Stimulated activated CD4-positive, alpha-beta T cell treated with anti-CD3 and anti-CD28 coated beads, TNF-alpha, amount 100 ng/mL, for 24 hours (primary cell): Measurements from ENCODE around the gene HHIPL1.

Source experiments
- DNase-seq, 3 experiments: peaks; one replicate each; pipeline ENCODE4 v3.0.0-alpha.2; 2020; ENCODE audit warnings: low read depth in 3 of 3

The HHIPL1 gene

DNA sequence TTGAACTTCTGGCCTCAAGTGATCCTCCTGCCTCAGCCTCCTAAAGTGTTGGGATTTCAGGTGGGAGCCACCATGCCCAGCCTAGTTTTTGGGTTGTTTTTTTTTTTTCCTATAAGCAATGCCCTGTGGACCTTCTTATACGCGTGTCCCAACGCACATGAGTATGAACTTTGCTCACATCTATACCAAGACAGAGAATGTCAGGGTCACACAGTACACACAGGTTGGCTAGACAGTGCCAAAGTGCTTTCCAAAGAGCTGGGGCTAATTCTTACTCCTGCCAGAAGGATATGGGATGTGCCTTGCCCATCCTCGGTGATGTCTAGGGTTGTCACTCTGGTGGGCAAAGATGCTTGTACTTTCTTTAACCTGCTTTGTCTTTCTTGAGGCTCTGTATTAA lies 33.3 kb upstream of the HHIPL1 start:
- DNase-seq: no peak

- no peak for DNase-seq
These were observed 32.7 kb upstream of the HHIPL1 start for GRCh38 chr14:99612071-99612737.

DNA sequence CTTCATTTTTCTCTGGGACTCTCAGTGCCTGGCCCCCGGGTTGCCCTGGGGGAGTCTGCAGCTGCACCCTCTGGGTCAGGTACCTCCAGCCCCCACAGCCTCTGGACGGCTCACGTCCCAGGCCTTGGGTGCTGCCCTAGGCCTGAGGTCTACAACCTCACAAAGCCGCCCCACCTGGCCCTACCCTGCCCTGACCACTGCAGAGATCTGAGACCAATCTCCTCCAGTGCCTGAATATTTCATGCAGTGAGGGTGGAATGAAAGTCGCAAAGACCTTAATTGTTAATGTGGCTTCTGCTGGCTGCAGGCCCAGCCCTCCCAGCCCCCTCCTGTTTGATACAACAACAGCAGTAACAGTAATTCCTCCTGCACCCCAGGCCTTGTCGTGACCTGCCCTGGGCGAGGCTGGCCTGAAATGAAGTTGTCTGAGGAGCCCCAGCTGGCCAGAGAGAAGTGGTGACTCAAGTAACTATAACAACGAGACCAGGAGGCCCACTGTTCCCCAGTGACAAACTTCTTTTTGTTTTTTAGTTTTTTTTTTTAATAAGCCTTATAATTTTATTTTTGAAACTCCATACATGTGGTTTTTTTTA lies 32.1 kb upstream of the HHIPL1 start:
- no peak for DNase-seq

DNA sequence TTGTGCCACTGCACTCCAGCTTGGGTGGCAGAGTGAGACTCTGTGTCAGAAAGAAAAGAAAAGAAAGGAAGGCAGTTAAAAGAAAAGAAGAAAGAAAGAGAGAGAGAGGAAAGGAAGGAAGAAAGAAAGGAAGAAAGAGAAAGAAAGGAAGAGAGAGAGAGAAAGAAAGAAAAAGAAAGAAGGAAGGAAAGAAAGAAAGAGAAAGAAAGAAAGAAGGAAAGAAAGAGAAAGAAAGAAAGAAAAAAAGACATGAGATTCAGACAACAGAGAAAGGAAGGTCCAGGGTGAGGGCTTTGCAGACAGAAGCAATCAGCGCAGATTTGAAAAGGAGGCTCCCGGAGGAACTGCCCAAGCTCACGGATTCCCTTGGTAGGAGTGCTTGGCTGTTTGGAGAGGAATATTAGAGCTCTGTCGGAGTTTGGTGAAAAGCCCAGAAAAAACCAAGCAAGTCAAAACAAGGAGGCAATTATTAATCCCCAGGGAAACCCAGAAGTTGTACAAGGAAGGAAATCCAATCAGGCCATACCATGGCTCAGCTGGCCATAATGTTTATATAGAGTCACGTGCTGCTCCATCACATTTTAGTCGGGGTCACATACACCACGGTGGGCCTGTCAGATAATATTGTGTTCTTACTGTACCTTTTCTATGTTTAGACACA lies 29.3 kb upstream of the HHIPL1 start:
- DNase-seq: no peak

DNA sequence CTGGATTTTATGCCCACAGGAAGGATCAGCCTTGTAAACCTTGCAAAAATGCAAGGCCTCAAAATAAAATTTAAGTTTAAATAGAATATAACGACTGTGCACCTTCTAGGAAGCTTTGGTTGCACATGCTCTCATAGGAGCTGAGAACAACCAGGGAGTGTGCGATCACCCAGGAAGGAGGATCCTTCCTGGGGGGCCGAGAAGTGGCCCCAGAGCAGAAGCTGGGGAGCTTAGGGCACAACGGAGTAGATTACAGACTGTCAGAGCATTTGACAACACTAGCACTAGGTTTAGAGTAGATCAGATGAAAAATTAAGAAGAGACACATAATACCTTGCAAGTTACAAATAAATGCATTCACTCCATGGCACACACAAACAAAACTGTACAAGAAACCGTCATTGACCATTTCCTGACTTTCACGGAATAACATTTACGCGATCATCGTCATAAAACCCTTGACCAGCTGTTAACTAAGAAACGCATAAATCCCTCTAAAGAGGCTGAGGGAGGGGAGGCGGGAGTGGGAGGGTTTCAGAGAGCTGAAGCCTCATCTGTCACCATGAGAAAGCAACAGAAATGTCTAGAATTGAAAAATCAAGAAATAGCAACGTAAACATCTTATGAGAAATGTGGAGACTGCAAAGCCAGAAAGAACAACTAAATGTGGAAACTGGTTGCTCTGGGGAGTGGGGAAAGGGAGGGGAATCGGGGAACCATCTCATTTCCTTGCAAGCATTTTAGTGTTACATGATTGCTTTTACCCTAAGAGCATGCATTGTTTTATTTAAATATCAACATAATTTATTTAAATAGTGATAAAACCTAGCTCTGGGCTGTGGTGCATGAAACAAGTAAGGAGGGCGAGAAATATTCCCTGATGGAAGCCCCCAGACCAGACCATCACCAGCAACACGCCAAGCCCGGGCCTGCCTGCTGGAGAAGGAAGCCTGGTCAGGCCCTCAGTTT lies 27.8 kb upstream of the HHIPL1 start:
- no peak for DNase-seq

GRCh38 chr14:99619835-99620834 lies 24.8 kb upstream of the HHIPL1 start:
- DNase-seq: no peak

GRCh38 chr14:99621948-99622347 lies 23.0 kb upstream of the HHIPL1 start:
- no peak for DNase-seq

GRCh38 chr14:99624024-99624423 lies 20.9 kb upstream of the HHIPL1 start:
- DNase-seq: no peak

DNA sequence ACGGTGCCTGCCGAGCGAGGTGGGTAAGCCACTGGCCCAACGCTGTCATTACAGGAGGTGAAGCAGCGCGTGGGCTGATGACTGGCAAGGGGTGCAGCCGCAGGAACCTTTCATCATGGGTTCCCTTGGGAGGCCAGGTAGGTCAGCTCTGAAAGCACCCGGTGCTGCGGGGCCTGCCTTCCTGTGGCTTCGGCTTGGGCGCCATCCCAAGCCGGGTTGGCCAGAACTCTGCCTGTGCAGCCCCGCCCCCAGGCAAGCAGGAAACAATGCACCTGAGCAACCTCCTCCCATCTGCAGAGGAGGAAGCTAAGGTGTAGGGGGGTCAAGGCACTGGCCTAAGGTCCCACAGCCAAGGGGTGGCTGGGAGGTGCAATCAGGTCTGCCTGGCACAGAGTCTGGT lies 20.0 kb upstream of the HHIPL1 start:
- no peak for DNase-seq

DNA sequence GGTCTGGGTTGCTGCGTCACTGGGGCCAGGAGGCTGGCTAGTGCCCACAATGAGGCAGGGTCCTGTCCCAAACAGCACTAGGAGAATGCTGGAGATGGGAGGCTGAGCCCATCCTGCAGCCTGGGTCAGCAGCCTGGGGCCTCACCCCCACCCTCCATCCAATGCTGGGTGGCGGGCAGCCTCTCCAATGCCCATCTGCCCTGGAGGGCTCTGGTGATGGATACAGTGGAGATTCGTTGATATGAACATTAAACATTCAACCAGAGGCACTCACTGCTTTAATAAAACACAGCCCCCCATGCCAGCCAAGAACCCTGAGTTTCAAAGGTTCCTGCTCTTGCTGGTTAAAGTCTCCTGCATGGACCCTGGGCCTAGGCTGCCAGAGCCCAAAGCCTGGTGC lies 19.5 kb upstream of the HHIPL1 start:
- no peak for DNase-seq

- no peak for DNase-seq
These were observed 18.8 kb upstream of the HHIPL1 start for GRCh38 chr14:99626041-99626648.

- DNase-seq: no peak
These were observed 17.8 kb upstream of the HHIPL1 start for GRCh38 chr14:99627100-99627499.

DNA sequence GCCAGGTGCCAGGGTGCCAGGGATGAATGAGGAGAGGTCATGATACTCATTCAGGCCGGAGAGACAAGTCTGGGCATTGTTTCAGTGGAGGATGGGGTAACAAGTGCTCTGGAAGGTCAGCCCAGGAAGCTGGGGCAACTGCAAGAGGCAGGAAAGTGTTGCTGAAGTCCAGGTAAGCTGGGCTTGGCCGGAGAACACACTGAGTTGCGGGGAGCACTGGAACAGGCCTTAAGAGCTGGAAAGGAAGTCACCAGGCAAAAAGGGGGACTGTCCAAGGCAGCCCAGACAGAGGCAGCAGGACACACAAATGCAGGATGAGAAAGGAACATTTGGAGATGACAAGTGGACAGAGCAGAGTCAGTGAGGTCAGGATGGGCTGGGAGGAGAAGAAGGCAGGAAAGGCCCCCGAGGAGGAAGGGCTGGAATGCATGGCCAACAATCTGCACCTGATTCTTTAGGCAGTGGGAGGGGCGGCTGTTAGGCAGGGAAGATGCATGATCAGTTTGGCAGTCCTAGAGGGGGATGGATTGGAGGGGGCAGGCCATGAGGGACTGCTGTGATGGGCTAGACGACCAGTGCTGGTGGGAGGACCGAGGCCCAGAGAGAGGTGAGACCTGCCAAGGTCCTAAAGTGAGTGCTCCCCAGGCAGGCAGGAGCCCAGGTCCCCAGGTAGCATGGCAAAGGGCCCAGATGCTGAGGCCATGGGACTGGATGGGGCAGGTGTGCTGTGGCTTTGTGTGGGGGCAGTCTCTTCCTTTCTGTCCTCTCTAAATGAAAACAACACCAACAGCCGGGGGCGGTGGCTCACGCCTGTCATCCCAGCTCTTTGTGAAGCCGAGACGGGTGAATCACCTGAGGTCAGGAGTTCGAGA lies 17.2 kb upstream of the HHIPL1 start:
- no peak for DNase-seq

DNA sequence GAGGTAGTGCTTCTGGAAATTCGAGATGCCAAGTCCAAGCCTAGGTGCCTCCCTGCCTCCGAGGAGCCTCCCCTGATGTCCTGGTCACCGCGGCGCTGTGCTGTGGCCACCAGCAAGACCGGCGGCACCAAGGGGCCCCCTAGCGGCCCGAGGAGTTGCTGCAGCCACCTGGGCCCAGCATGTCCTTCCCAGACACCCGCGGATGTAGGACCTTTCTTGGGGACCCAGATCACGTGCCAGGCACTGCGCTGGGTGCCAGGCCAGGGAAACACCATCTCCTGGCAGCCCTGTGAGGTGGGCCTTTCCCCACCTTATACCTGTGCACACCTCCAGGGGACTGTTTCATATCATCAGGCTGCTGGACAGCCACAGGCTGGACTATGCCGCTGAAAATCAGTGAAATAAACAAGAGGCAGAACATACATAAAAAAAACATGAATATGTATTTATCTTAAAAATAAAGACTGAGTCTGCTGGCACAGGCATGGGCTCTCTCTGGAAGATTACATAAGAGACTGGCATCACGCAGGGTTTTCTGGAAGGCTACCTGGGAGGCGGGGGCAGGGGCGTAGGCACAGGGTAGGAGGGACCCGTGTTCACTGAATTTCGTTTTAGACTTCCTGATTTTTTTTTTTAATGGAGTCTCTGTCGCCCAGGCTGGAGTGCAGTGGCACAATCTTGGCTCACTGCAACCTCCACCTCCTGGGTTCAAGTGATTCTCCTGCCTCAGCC lies 15.9 kb upstream of the HHIPL1 start:
- DNase-seq: peak; percentile 14 to 65 (median 23)

DNA sequence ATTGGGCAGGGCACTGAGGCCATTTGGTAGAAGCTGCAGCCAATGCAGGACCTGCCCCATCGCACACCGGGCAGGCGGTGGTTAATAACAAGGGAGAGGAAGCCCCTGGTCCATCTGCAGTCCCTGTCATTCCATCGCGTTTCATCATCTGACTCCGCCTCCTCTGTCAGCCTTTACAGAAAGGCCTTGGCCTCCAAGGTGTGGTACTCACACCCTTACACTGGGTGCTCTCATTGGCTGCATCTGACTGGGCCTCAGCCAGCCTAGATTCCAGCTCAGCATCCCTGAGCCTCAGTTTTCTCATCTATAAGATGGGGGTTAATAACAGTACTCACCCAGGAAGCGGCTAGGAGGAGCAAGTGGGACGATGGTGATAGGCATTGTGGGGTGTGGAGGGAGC lies 14.7 kb upstream of the HHIPL1 start:
- no peak for DNase-seq

DNA sequence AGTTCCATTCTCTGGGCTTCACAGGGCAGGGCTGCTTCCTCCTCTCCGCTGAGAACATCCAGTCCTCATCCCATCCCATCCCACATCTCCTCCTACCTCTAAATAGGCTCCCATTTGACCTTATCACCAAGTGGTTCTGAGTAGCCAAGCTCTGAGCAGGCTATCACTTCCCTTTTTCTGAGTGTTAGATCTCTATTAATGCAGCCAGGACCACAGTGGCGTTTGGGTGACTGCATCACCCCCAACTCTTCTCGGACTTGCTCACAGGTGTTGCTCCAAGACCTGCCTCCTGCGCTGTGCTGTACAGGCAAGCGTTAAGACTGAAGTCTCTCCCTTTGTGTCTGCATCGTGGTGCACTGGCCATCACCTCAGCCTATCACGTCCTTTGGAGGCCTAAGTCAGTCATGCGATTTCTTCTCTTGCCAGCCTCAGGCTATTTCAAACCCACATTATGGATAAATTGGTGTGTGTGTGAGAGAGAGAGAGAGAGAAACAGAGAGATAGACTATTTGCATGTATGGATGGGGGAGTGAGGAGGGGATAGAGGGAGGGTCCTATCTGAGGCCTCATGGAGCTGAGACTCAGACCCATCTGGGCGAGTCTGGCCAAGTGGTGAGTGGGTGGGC lies 12.4 kb upstream of the HHIPL1 start:
- no peak for DNase-seq

- DNase-seq: no peak
These were observed 11.8 kb upstream of the HHIPL1 start for GRCh38 chr14:99633141-99633540.

GRCh38 chr14:99633918-99634317 lies 11.0 kb upstream of the HHIPL1 start:
- DNase-seq: no peak
